HCT116 (cell line): ENCODE results near the gene ANXA2. TPM values are rescaled to one million over a fixed set of nuclear protein-coding genes. Genes with fewer than 3 reads are reported as not detected.
A peak's percentile ranks its signal among the peaks of the same experiment; 100 is the strongest.

ENCODE experiments used
- ATAC-seq: fragments of 200-7000 bp; cut with Tn5 transposase; 2 replicates; pipeline ENCODE4 v1.9.1; 2020; ENCODE audit warnings: mild to moderate bottlenecking, moderate library complexity
- BruUV-seq: library from RNA; stranded (reverse); fragments of 400-500 nt; replicated peaks from 2 replicates; lab custom pipeline; 2021; lab: Mats Ljungman, UMichigan
- CTCF ChIA-PET: fragments of 300-600 bp; sonication (Branson Sonifier 250); formaldehyde crosslinking; loops from one replicate; lab custom pipeline; 2021; ENCODE audit warnings: antibody characterized with exemption; lab: Charles Lee
- POLR2A ChIA-PET: fragments of 300-600, 350-600 bp; sonication (Branson Sonifier 250); formaldehyde crosslinking; loops from one replicate; lab custom pipeline; 2021; ENCODE audit warnings: antibody characterized with exemption; lab: Charles Lee
- RAD21 ChIA-PET, 2 experiments: fragments of 300-600 bp; sonication (Branson Sonifier 250); formaldehyde crosslinking; loops; one replicate each; lab custom pipeline; 2023; ENCODE audit warnings: low total read pairs in 2 of 2; ENCODE audit not compliant: uncharacterized antibody in 2 of 2, unreplicated experiment in 2 of 2, low non-redundant PET in 1 of 2; lab: Charles Lee
- DNase-seq: peaks from one replicate; pipeline ENCODE4 v3.0.0-alpha.2; 2010; ENCODE audit warnings: low read depth, low spot score
- H2AFZ ChIP-seq: fragments of 200-600 bp; shearing (Covaris generic), sonication (generic); 2 replicates; pipeline ENCODE4 v1.6.1; 2017; ENCODE audit warnings: low read depth, mixed run types, mixed read lengths, antibody characterized with exemption, low read length; ENCODE audit not compliant: poor library complexity, severe bottlenecking
- H3K27ac ChIP-seq: 2 replicates; pipeline ENCODE4 v1.5.1; 2012; ENCODE audit warnings: low read depth, low read length
- H3K27me3 ChIP-seq: fragments of 200-600 bp; sonication (generic); 2 replicates; pipeline ENCODE4 v1.6.1; 2016; ENCODE audit warnings: mixed run types, low read length, mixed read lengths; ENCODE audit not compliant: insufficient read depth
- H3K36me3 ChIP-seq, 2 experiments: fragments of 200-500 bp in 1 of 2; fragments of 200-600 bp in 1 of 2; sonication (Bioruptor generic) in 1 of 2; sonication (generic) in 1 of 2; 2 replicates each; pipeline versions ENCODE4 v1.5.1 to v1.6.1; 2014 to 2016; ENCODE audit warnings: low read length in 2 of 2, inconsistent platforms in 1 of 2, mixed read lengths in 1 of 2, mixed run types in 1 of 2; ENCODE audit not compliant: insufficient read depth in 2 of 2, control insufficient read depth in 1 of 2
- H3K4me1 ChIP-seq, 2 experiments: fragments of 200-600 bp in 1 of 2; sonication (generic) in 1 of 2; 2 replicates each; pipeline versions ENCODE4 v1.5.1 to v1.6.1; 2012 to 2017; ENCODE audit warnings: low read length in 2 of 2, inconsistent platforms in 1 of 2, mild to moderate bottlenecking in 1 of 2, mixed read lengths in 1 of 2, mixed run types in 1 of 2, moderate library complexity in 1 of 2; ENCODE audit not compliant: insufficient read depth in 2 of 2, control insufficient read depth in 1 of 2
- H3K4me2 ChIP-seq: fragments of 200-600 bp; sonication (generic); 2 replicates; pipeline ENCODE4 v1.6.1; 2017; ENCODE audit warnings: mixed run types, low read length, mixed read lengths
- H3K4me3 ChIP-seq, 2 experiments: fragments of 200-600 bp in 1 of 2; sonication (generic) in 1 of 2; replicated peaks in 1 of 2; 2 replicates each; pipeline ENCODE4 v1.5.1; 2011 to 2016; ENCODE audit warnings: low read length in 2 of 2, control low read depth in 1 of 2, low read depth in 1 of 2, mild to moderate bottlenecking in 1 of 2, mixed read lengths in 1 of 2, mixed run types in 1 of 2
- H3K79me2 ChIP-seq: fragments of 200-600 bp; sonication (generic); 2 replicates; pipeline ENCODE4 v1.6.1; 2017; ENCODE audit warnings: mild to moderate bottlenecking, mixed run types, low read length, moderate library complexity, mixed read lengths; ENCODE audit not compliant: insufficient read depth
- H3K9ac ChIP-seq: fragments of 200-600 bp; sonication (generic); 2 replicates; pipeline ENCODE4 v1.6.1; 2016; ENCODE audit warnings: low read length, mixed read lengths
- H3K9me2 ChIP-seq: fragments of 200-600 bp; sonication (generic), shearing (Covaris generic); 2 replicates; pipeline ENCODE4 v1.6.1; 2017; ENCODE audit warnings: mixed run types, mild to moderate bottlenecking, moderate library complexity; ENCODE audit not compliant: insufficient read depth
- H3K9me3 ChIP-seq, 2 experiments: fragments of 200-500 bp in 1 of 2; fragments of 200-600 bp in 1 of 2; sonication (Bioruptor generic) in 1 of 2; sonication (generic) in 1 of 2; 2 replicates each; pipeline ENCODE4 v1.6.1; 2014 to 2017; ENCODE audit warnings: low read length in 2 of 2, mixed read lengths in 2 of 2, inconsistent platforms in 1 of 2, low read depth in 1 of 2, mild to moderate bottlenecking in 1 of 2, mixed run types in 1 of 2, moderate library complexity in 1 of 2; ENCODE audit not compliant: control insufficient read depth in 1 of 2, insufficient read depth in 1 of 2
- H4K20me1 ChIP-seq: fragments of 200-600 bp; sonication (generic), shearing (Covaris generic); 2 replicates; pipeline ENCODE4 v1.6.1; 2017; ENCODE audit warnings: mixed run types, mild to moderate bottlenecking, moderate library complexity; ENCODE audit not compliant: insufficient read depth
- CBX3 ChIP-seq: IDR thresholded peaks from 2 replicates; pipeline ENCODE4 v1.6.1; 2012; ENCODE audit warnings: low read depth
- CEBPB ChIP-seq: IDR thresholded peaks from 2 replicates; pipeline ENCODE4 v1.6.1; 2012; ENCODE audit warnings: low read depth
- CTCF ChIP-seq, 3 experiments: fragments of 200-600 bp in 1 of 3; sonication (generic) in 1 of 3; IDR thresholded peaks in 2 of 3; conservative IDR thresholded peaks in 1 of 3; 2 replicates each; pipeline ENCODE4 v1.5.1; 2012 to 2017; ENCODE audit warnings: low read depth in 2 of 3, low read length in 2 of 3, antibody characterized with exemption in 1 of 3, borderline replicate concordance in 1 of 3, control low read depth in 1 of 3, mild to moderate bottlenecking in 1 of 3, mixed read lengths in 1 of 3, mixed run types in 1 of 3, moderate library complexity in 1 of 3; ENCODE audit not compliant: insufficient read depth in 1 of 3
- EGR1 ChIP-seq: IDR thresholded peaks from 2 replicates; pipeline ENCODE4 v1.6.1; 2012; ENCODE audit warnings: low read depth
- EZH2 ChIP-seq: fragments of 200-600 bp; sonication (generic); IDR thresholded peaks from 2 replicates; pipeline ENCODE4 v1.6.1; 2017; ENCODE audit warnings: antibody characterized with exemption, mixed run types
- EZH2phosphoT487 ChIP-seq: fragments of 200-600 bp; IDR thresholded peaks from 2 replicates; pipeline ENCODE4 v1.6.1; 2018; ENCODE audit warnings: antibody characterized with exemption, borderline replicate concordance
- FOSL1 ChIP-seq: IDR thresholded peaks from 2 replicates; pipeline ENCODE4 v1.6.1; 2012; ENCODE audit warnings: low read depth
- JUND ChIP-seq: IDR thresholded peaks from 2 replicates; pipeline ENCODE4 v1.6.1; 2012
- MAX ChIP-seq: IDR thresholded peaks from 2 replicates; pipeline ENCODE4 v1.6.1; 2012
- POLR2A ChIP-seq: IDR thresholded peaks from 2 replicates; pipeline ENCODE4 v1.7.0; 2011; ENCODE audit warnings: borderline replicate concordance; ENCODE audit not compliant: insufficient read depth, insufficient read length; ENCODE audit errors: extremely low read depth
- POLR2AphosphoS5 ChIP-seq: IDR thresholded peaks from 2 replicates; pipeline ENCODE4 v1.6.1; 2011; ENCODE audit warnings: mild to moderate bottlenecking, low read depth, low read length, moderate library complexity
- RAD21 ChIP-seq: IDR thresholded peaks from 2 replicates; pipeline ENCODE4 v1.6.1; 2012; ENCODE audit warnings: low read depth, mild to moderate bottlenecking
- SIN3A ChIP-seq: IDR thresholded peaks from 2 replicates; pipeline ENCODE4 v1.6.1; 2012; ENCODE audit warnings: low read depth
- SP1 ChIP-seq: IDR thresholded peaks from 2 replicates; pipeline ENCODE4 v1.6.1; 2012; ENCODE audit warnings: low read depth
- SRF ChIP-seq: IDR thresholded peaks from 2 replicates; pipeline ENCODE4 v1.6.1; 2012; ENCODE audit warnings: low read depth
- TCF7L2 ChIP-seq: IDR thresholded peaks from 2 replicates; pipeline ENCODE4 v1.7.0; 2011; ENCODE audit warnings: borderline replicate concordance, inconsistent platforms; ENCODE audit not compliant: insufficient read depth, insufficient read length; ENCODE audit errors: extremely low read depth
- ZBTB33 ChIP-seq: IDR thresholded peaks from 2 replicates; pipeline ENCODE4 v1.6.1; 2011; ENCODE audit warnings: mild to moderate bottlenecking, low read length, moderate library complexity; ENCODE audit not compliant: insufficient replicate concordance; ENCODE audit errors: extremely low read depth
- ZFX ChIP-seq: fragments of 450-650 bp; IDR thresholded peaks from 2 replicates; pipeline ENCODE4 v1.6.1; 2017
- ZNF274 ChIP-seq: fragments of 200-500 bp; sonication (Bioruptor generic); IDR thresholded peaks from 2 replicates; pipeline ENCODE4 v1.6.1; 2014; ENCODE audit warnings: mild to moderate bottlenecking, low read depth, low read length, inconsistent platforms
- intact Hi-C: fragments of 100-400 bp; cut with micrococcal nuclease; formaldehyde crosslinking; loops from 2 replicates; pipeline ENCODE4 v1.10.0; 2022
- total RNA-seq: library from RNA; stranded (reverse); gene quantifications from one replicate; pipeline ENCODE4 v1.2.1, GENCODE V29; 2021; ENCODE audit not compliant: unreplicated experiment
- TF ChIP-seq, protein P1 (sequence below): IDR thresholded peaks from 2 replicates; pipeline ENCODE4 v1.6.1; 2012

ANXA2 gene
- total RNA-seq, 1 experiment from 2014 or later, result 1,298 TPM

GRCh38 chr15:60379525-60380274 lies 18.1 kb downstream of the ANXA2 start:
- Histone ChIP-seq H3K4me3 (no peak overlapping the region), H3K4me2 (peak overlapping the region; percentile 54), H2AFZ (no peak overlapping the region), H3K9me2 (no peaks in the 10 kb centered on the region), H3K27ac (peak overlapping the region; percentile 93), H3K4me1 (peaks cover 87 to 99% of the 10 kb centered on the region in 2 experiments), H3K9me3 (no peaks in the 10 kb centered on the region), H3K27me3 (no peaks in the 10 kb centered on the region), H3K36me3 (peaks cover 24 to 58% of the 10 kb centered on the region in 2 experiments), H3K79me2 (peaks cover 99% of the 10 kb centered on the region), H3K9ac (peak overlapping the region; percentile 61), H4K20me1 (peaks cover 14% of the 10 kb centered on the region; the same call in 1 of the 2 replicates)
- no TSS peak for BruUV-seq
- intact Hi-C loops, result no loop called here
- RAD21 ChIA-PET, result no interaction called here
- DNase-seq (peak; percentile 81), ATAC-seq (peak; percentile 73)
- TF ChIP-seq ZNF274 (no peak), FOSL1 (0 out of 2 replicates have a peak, but pooled peaks have one; percentile 17), CBX3 (no peak), SRF (no peak), TCF7L2 (peak; percentile 85), SP1 (peak; percentile 65), EZH2 (no peak), RAD21 (no peak), MAX (peak; percentile 56), SIN3A (peak; percentile 70), POLR2AphosphoS5 (peak; percentile 37; the same call in 1 of the 2 replicates), EGR1 (no peak), JUND (no peak; the same call in none of the 2 replicates), EZH2phosphoT487 (no peak), POLR2A (no peak), CEBPB (peak; percentile 96), ZFX (no peak), CTCF (IDR thresholded peaks at IDR 0.05 in 2 of 3, conservative IDR thresholded peaks at IDR 0.05 in 1 of 3; ENCODE audit: borderline replicate concordance in 1 of 3, insufficient read depth in 1 of 3, low read depth in 2 of 3, low read length in 2 of 3) (no peak), ZBTB33 (no peak)
- TF ChIP-seq, protein P1, sequence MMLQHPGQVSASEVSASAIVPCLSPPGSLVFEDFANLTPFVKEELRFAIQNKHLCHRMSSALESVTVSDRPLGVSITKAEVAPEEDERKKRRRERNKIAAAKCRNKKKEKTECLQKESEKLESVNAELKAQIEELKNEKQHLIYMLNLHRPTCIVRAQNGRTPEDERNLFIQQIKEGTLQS, result no peak
- POLR2A ChIA-PET, result no interaction called here
- CTCF ChIA-PET, result no interaction called here
